ENCODE measurements around the gene NDFIP1. TPM values are rescaled to one million over a fixed set of nuclear protein-coding genes. Genes with fewer than 3 reads are reported as not detected.
"Not testable (repeated sequence)": the region's sequence is repeated elsewhere in the genome, so short reads cannot be mapped to it uniquely, and the experiment has no call there.

NDFIP1 gene
- polyA plus RNA-seq, 4 donors, result 101 to 147 (median 134) TPM

DNA sequence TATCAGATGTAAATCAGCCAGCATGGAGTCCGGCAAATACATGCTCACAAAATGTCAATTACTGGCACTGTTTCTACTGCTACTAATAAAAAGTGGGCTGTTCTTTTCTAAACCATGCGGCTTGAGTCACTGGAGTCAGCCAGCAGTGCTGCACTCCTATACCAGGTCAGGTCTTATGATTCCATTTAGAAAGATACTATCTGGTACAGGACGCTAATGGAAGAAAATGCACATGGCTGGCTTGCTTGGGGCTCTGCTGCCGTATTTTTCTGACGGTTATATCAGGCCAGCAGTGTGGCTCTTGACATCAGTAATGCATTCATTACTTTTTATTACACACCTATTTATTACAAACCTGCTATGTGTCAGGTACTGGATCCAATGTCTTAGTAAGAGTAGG, 74.3 kb downstream of the NDFIP1 start:
- DNase-seq (ENCODE audit: low read depth in 4 of 4, low spot score in 2 of 4), result no peak

DNA sequence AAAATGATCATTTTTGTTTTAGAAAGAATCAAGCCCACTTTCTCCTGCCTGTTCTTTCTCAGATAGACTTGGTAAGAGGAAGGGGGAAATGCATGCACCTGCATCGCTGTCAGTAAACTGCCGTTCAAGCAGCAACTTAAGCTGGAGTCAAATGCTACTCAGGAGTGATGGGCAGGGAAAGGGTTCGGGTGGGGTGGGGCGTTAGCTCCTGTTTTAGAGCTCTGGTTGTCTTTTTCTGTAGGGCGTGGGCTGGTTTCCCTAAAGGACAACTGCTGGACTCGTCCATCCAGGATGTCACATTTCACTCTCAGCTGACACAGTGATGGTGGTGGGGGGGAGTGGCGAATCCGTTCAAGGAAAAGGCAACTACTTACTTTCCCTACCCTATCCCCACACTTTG, 75.0 kb downstream of the NDFIP1 start:
- no peak for DNase-seq (ENCODE audit: low read depth in 4 of 4, low spot score in 2 of 4)

DNA sequence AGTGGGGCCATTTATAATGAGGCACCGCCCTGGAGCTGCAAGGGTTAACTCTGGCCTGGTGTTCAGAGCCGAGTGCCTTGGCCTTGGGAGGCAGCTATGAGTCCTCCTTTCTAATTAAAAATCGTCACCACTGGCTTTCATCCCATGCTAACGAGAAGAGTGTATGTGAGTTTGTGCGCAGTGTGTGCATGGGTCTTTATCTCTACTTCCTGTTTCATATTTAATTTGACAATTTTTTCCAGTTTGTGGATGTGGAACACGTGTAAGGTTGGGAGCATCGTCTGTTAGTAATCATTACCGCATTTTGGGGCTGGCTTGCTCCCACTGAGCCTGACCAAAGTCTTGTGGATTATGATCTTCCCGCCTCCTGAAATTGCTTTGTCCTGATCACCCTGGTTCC, 76.4 kb downstream of the NDFIP1 start:
- DNase-seq (ENCODE audit: low read depth in 4 of 4, low spot score in 2 of 4), result no peak

DNA sequence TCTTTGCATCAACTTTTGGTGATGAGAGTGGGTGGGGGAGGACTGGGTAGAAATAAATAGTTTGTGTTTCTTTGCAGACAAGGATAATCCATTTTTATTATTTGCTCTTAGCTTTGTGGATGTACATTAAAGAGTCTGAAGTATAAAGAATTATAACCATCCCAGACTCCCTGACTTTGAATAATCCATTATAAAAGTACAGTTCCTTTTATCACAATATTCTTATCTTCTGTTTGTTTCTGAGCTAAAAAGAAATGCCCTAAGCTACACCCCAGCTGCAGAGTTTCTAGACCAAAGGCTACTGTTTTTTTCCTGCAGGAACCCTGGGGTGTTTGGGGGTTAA, 77.9 kb downstream of the NDFIP1 start:
- DNase-seq (ENCODE audit: low read depth in 4 of 4, low spot score in 2 of 4), result peak in 1 of 4 donors; percentile 16

DNA sequence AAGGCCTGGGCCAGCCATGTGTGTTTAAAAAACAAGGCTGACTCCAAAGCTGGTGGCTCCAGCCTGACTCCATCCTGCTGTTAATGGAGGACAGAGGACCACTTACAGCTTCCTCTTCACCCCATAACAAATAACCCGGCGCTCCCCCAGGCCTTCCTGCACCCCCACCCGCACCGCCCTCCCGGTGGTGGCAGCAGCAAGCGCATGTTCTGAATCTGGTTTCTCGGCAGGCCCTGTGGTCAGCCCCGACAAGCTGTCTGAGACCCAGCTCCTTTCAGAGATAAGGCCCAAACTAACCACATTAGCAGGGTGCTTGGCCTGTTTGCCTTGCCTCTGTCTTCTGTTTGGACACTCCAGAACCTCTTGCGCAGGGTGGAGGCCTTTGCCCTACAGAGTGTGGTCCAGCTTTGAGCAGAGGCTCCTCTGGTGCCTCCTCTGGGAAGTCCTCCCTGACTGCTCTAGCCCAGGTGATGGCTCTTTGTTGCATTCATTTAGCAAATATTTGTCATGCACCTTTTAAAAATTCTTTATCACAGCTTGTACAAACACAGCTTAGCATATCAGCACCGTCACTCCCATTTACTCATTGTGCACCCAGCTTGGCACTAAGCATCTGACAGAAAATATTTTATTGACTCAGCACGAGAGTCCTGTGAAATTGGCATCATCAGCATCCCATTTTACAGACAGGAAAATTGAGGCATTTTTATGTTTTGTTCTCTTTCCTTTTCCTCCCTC, 78.4 kb downstream of the NDFIP1 start:
- no peak for DNase-seq (ENCODE audit: low read depth in 4 of 4, low spot score in 2 of 4)

DNA sequence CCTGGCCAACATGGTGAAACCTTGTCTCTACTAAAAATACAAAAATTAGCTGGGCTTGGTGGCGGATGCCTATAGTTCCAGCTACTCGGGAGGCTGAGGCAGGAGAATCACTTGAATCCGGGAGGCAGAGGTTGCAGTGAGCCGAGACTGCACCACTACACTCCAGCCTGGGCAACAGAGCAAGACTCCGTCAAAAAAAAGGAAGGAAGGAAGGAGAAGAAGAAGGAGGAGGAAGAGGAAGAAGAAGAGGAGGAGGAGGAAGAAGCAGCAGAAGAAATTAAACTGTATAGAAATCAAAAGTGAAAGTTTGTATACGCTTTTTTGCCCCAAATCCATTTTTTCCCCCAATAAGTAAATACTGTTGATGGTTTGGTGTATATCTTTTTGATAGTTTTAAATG, 80.1 kb downstream of the NDFIP1 start:
- DNase-seq (ENCODE audit: low read depth in 4 of 4, low spot score in 2 of 4), result not testable (repeated sequence)

DNA sequence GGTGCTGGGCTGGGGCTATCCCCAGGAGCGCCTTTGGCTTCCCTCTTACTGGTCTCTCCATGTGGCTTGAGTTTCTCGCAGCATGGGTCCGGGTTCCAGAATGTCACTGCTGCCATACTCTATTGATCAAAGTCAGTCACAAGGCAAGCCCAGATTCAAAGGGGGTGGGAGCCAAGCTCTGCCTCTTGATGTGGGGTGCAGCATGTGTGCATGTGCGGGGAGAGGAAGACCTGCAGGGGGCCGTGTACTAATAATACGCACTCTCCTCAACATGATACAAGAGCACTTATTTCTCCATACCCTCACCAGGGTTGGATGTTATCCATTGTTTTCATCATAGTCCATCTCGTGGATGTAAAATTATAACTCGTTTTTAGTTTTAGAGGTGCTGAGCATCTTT, 81.2 kb downstream of the NDFIP1 start:
- DNase-seq (ENCODE audit: low read depth in 4 of 4, low spot score in 2 of 4), result no peak

DNA sequence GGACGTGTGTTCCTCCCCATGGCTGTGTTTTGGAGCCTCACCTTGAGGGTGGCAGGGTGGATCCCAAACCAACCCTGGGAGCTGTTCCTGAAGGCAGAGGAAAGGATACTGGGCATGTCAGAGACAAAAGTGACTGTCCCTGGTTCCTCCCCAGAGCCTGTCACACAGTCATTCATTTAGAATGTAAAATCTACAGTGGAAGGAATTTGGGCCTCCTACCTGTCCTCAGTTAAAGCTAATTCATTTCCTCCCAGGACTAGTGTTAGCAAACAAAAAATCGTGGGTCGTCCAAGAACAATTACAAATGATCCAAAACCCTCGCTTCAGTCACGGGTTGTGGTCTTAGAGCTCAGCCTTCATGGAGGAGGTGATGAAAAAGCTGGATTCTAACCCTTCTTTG, 83.2 kb downstream of the NDFIP1 start:
- no peak for DNase-seq (ENCODE audit: low read depth in 4 of 4, low spot score in 2 of 4)

DNA sequence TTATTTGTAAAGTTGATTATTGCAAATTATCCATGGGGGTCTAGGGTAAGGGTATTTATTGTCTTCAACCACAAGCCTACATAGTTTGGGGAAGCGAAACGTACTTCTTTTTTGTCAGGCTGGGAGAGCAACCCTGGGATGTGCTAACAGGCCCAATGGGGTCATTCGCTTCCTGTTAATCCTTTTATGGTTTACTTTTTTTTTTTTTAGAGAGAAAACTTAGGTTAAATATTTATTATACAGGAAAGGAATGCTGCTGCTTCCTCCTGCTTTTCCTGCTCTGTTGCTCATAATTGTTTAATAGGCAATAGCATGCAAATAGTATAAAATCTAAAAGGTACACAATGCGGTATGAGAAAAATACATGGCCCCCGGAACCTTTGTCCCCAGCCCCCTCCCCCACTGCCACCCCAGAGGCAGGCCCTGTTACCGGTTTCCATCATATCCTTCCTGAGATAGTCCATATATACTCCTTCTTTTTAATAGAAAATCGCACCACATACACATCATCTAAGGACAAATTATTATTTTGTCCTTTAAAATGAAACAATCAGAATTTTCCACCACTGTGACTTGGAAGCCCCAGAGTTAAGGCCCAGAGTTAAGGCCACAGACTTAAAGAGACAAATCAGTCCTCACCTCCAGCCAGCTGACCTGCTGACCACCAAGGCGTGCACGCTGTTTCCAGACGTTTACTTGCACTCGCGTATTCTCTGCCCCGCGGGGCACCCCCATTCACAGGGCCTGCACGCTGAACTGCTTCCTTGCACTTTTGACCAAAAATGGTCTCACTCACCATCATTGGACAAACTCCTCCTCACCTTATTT, 83.9 kb downstream of the NDFIP1 start:
- no peak for DNase-seq (ENCODE audit: low read depth in 4 of 4, low spot score in 2 of 4)

DNA sequence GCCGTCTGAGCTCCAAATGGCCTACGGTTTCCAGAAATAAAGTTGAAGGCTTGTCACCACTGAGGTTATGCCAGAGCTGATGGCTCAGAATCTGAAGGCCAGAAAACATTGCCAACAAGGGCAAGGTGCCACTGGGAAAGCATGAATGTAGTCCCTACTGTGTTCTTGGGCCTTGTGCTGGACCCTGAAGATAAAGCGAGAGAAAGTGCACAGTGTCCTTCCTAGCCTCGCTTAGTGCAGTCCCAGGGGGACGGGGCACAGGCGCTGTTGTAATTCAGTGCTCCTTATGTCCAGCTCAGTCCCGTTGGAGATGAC, 84.5 kb downstream of the NDFIP1 start:
- no peak for DNase-seq (ENCODE audit: low read depth in 4 of 4, low spot score in 2 of 4)

DNA sequence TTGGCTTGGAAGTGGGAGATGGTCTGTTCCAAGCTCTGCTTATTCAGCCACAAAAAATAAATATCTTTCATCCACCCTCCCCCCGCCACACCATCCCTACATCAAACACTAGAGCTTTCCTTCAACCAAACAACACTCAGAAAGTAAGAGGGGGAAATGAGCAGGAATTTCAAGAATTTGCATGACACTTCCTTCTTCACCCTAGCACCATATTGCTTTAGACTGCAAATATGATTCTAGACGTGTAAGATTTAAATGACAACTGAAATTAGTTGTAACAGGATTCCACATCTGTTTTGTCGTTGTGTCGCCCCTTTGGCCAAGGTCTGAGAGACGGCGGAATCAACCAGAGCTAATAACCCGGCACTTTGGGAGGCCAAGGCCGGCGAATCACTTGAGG, 88.5 kb downstream of the NDFIP1 start:
- no peak for DNase-seq (ENCODE audit: low read depth in 4 of 4, low spot score in 2 of 4)

DNA sequence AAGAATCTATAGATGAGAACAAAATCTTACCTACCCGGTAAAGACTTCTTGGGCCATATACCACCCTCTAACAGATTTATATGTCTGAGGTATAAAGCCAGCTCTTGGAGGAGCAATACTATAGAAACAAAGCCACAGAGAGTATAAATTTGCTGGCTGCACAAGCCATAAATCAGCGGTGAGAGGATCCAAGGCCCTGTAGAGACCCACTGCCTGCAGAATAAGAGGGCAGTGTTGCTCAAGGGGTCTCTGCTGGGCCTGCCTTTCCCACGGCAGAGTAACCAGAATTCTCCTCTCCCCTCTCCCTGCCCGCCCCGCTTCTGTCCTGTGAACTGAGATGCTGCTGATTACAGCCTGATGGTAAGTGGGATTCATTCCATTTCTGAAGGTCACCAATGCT, 89.2 kb downstream of the NDFIP1 start:
- no peak for DNase-seq (ENCODE audit: low read depth in 4 of 4, low spot score in 2 of 4)

DNA sequence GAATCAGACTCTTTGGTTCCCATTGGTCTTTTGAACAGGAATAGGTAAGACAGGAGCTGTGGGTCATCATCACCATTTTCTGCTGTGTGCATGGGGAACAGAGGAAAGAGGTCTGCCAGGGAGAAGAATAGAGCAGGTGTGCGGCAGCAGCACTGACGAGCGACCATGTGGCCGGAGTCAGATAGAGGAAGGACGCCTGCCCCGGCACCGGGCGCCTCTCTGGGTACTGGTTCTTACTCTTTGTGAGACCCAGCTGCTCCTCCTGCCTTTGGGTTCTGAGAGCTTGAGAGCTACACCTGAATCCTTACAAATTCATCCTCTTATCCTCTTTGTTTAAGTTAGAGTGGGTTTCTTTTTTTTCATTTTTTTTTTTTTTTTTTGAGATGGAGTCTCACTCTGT, 90.8 kb downstream of the NDFIP1 start:
- DNase-seq (ENCODE audit: low read depth in 4 of 4, low spot score in 2 of 4), result no peak

DNA sequence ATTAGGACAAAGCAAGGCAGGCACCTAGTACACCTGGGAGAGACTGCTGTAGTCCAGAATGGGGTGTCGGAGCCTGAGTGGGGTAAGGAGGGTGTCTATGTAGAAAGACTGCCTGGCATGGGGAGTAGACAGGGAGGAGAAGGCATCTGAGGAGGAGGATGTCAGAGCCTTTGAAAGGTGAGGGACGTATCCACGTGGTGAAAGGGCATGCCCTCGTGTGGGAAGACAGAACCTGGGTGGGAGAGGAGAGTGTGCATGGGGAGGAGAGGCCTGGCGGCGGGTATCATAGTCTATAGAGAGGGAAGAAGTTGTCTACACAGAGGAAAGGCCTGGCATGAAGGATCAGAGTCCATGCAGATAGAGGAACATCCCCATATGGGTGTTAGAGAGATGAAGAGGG, 91.8 kb downstream of the NDFIP1 start:
- no peak for DNase-seq (ENCODE audit: low read depth in 4 of 4, low spot score in 2 of 4)

DNA sequence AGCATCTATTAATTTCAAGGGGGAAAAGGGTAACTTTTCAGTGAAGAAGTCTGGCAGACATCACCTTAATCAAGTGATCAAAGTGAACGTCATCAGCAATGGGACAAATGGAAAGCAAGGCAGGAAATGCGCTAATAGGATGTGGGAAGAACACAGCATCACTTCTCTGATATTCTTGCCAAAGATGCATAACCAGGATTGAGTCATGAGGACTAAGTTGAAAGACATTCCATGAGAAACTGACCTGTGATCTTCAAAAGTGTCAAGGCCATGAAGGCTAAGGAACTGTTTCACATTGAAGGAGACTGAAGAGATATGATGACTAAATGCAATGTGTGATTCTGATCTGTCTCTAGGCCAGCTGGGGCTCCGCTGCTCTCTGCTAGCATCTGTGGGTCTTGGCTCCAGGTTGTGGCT, 92.9 kb downstream of the NDFIP1 start:
- no peak for DNase-seq (ENCODE audit: low read depth in 4 of 4, low spot score in 2 of 4)

DNA sequence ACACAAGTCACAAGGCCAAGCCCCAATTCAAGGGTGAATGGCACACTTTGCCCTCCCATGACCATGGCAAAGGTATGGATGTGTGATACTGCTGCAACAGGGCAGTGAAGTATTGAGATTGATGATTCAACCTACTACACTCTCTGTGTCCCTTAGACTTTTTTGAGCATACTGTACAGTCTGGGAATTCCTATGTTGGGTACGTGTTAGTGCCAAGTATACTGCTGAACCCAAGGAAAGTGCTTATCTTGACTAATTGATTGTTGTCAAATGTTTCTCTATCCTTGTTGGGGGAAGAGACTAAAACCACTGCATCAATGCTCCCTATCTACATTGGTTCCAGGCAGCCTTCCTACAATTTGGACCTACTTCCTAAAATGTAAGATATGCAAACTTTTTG, 93.7 kb downstream of the NDFIP1 start:
- no peak for DNase-seq (ENCODE audit: low read depth in 4 of 4, low spot score in 2 of 4)

Other genes with a start within 250 kb of the NDFIP1 start
- gene PCDH1, start 230.4 kb upstream of the NDFIP1 start, polyA plus RNA-seq (ENCODE audit: insufficient read length in 4 of 4), result 10 to 100 TPM; 19.7 to 29.1 (median 26.9) TPM
- 100 to 1,000 TPM in 3 of 4 donors, 10 to 100 TPM in 1; 99.7 to 150 (median 112) TPM for gene DELE1, start 184.9 kb upstream of the NDFIP1 start, polyA plus RNA-seq (ENCODE audit: insufficient read length in 4 of 4)
- gene PCDH12, start 150.6 kb upstream of the NDFIP1 start, polyA plus RNA-seq (ENCODE audit: insufficient read length in 4 of 4), result 10 to 100 TPM; 13.2 to 17.3 (median 16.5) TPM
- 10 to 100 TPM; 52.3 to 74.8 (median 61.2) TPM for gene RNF14, start 139.7 kb upstream of the NDFIP1 start, polyA plus RNA-seq (ENCODE audit: insufficient read length in 4 of 4)
- 10 to 100 TPM; 60.1 to 62.8 (median 62.6) TPM for gene GNPDA1, start 95.8 kb upstream of the NDFIP1 start, polyA plus RNA-seq (ENCODE audit: insufficient read length in 4 of 4)
- 10 to 100 TPM; 26.9 to 36.3 (median 32.2) TPM for gene SPRY4, start 216.2 kb downstream of the NDFIP1 start, polyA plus RNA-seq (ENCODE audit: insufficient read length in 4 of 4)